Pancreas (tissue), 10 donors: ENCODE results near the gene MYBPHL. TPM values are rescaled to one million over a fixed set of nuclear protein-coding genes. Genes with fewer than 3 reads are reported as not detected.

Source experiments
- ATAC-seq, 4 donors: fragments of 200-7000 bp; cut with Tn5 transposase; one replicate each; pipeline versions ENCODE4 v1.8.0 to v1.9.1; 2020; ENCODE audit warnings: mild to moderate bottlenecking in 4 of 4, moderate library complexity in 4 of 4
- DNase-seq, 6 donors: peaks; one replicate each; pipeline ENCODE4 v3.0.0-alpha.2; 2020
- FAIRE-seq: peaks from 2 replicates; lab custom pipeline; 2012; peaks lifted over from hg19 to GRCh38; lab: Jason Lieb, UNC
- H3K27ac ChIP-seq, 4 donors: fragments of 200-600 bp; sonication (generic); 1 replicate in 3 of 4; 2 replicates in 1 of 4; pipeline versions ENCODE4 v1.5.0 to v1.8.0; 2020
- H3K27me3 ChIP-seq, 4 donors: fragments of 200-600 bp; one replicate each; pipeline ENCODE4 v1.8.0; 2021
- H3K36me3 ChIP-seq, 3 donors: fragments of 200-600 bp; sonication (generic) in 1 of 3; one replicate each; pipeline versions ENCODE4 v1.5.0 to v1.8.0; 2020 to 2021
- H3K4me1 ChIP-seq, 3 donors: fragments of 200-600 bp; one replicate each; pipeline ENCODE4 v1.8.0; 2021
- H3K4me3 ChIP-seq, 4 donors: fragments of 200-600 bp; sonication (generic) in 2 of 4; one replicate each; pipeline versions ENCODE4 v1.5.0 to v1.8.0; 2020 to 2021
- H3K9me3 ChIP-seq, 4 donors: fragments of 200-600 bp; one replicate each; pipeline ENCODE4 v1.8.0; 2021
- CTCF ChIP-seq, 4 donors: fragments of 200-600 bp; sonication (generic) in 3 of 4; IDR thresholded peaks; one replicate each; pipeline versions ENCODE4 v1.5.0 to v1.8.0; 2021; ENCODE audit warnings: antibody characterized with exemption in 4 of 4
- WGBS, 2 donors: extraction: QIAGEN DNeasy Blood & Tissue Kit; methylation state at CpG; one replicate each; pipeline ENCODE4 v1.1.7; 2013; 5-methylcytosine and 5-hydroxymethylcytosine counted together
- intact Hi-C, 3 donors: fragments of 100-400 bp; cut with DNase I; formaldehyde crosslinking; loops; one replicate each; pipeline versions ENCODE4 v1.11.1 to v1.14.2; 2022
- polyA plus RNA-seq, 2 donors: library from polyadenylated mRNA; stranded (reverse); fragments of 200-250 nt; gene quantifications; one replicate each; pipeline ENCODE4 v1.2.3, GENCODE V29; 2013
- total RNA-seq, 6 donors: library from RNA; stranded (reverse); fragmentation: NEBNext Ultra II Directional in 4 of 6; extraction: Animal tissue kit (Norgen Biotek cat#: 25700) in 4 of 6; gene quantifications; one replicate each; pipeline versions ENCODE4 v1.2.1 to v1.2.4, GENCODE V29; 2021 to 2023
- donor health status: healthy with polysubstance abuse.
- donor health status: DM: no; HTN: no; CAD: no; lungs with moderate emphysema.
- donor health status: DM: no; HTN: no; CAD: no.
- donor health status: control.
- donor health status: control.
- donor health status: Bipolar disorder and iron deficiency.
- donor health status: DM: yes; HTN: yes; CAD: no.
- donor health status: DM: no; HTN: no; CAD: no.
- donor health status: DM: no; HTN: no; CAD: no.
- donor health status: DM: yes; HTN: yes; CAD: no.

Gene MYBPHL
- total and polyA plus RNA-seq, 8 donors = 0.26 to 1.1 (median 0.27) TPM; not detected in 4

- intact Hi-C loops = loop anchor here in 1 of 3 donors (5.0 kb wide), 1 partner anchor 282 kb away; no protein-coding TSS in a partner anchor
Observed at GRCh38 chr1:109249654-109250401, 57.0 kb downstream of the MYBPHL start.

DNA sequence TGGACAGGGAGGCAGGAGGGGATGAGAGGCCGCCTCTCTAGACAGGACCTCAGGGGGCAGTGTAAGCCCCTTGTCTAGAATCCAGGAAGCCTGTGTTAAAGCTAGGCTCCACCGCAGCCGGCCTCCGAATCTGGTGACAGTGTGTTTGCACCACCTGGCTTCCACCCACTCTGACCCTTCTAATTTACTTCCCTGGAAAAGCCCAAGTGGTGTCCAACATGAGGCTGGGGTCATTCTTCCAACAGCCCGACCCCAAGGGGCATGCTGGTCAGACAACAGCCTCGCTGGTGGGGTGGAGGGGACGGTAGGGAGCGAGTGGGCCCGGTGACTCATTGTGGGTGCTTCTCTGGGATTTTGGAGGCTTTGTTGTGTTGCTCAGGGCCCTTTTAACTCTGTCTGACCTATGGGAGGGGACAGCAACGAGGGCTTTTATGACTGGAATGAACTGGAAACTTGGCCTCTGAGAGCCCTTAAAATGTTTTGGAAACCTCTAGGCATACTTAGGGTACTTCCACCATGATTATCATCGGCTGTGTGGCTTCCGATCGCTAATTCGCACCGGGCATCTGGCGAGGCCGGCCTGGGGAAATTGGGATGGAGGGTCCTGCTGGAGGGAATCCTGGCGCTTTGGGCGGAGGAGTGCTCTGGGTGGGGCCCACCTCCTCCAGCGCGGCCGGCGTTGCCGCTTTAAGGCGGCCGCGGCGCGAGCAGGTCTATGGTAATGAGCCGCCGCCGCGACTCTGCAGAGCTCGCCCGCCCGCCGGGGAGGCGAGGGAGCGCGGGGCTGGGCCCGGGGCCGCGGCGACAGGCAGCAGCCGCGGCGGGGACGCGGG is 57.8 kb downstream of the MYBPHL start, which contains the start of gene CELSR2:
Gene CELSR2 (plus strand): TSS at position 743 of the 833 bp plus-strand sequence. CDS start 541 bp downstream, outside the sequence.
- no peak within 1 kb of the TSS for H3K27ac ChIP-seq
- H3K4me3 ChIP-seq = peak within 1 kb of the TSS; percentile 53 to 73 (median 64)
- FAIRE-seq (no peak), ATAC-seq (peak; percentile 89 to 95 (median 92)), DNase-seq (peak; percentile 58 to 88 (median 68))
- H3K9me3 ChIP-seq = no peaks in the 10 kb centered on the region
- no peaks in the 10 kb centered on the region for H3K36me3 ChIP-seq
- 13 to 18% methylated on average over 39 to 49 of the region's 49 CpGs for WGBS, 2 donors
- intact Hi-C loops = no loop called here
- peaks cover 0 to 4% (median 0%) of the 10 kb centered on the region in 3 donors for H3K4me1 ChIP-seq
- no peaks in the 10 kb centered on the region for H3K27me3 ChIP-seq
- TF ChIP-seq CTCF (IDR thresholded peaks at IDR 0.05) = no peak

More at GRCh38 chr1:109249654-109250401, 57.0 kb downstream of the MYBPHL start:
- no peaks in the 10 kb centered on the region for H3K27me3 ChIP-seq
- H3K4me3 ChIP-seq = peak overlapping the region; percentile 53 to 73 (median 64)
- WGBS, 2 donors = 1 to 2% methylated on average over 25 to 80 of the region's 80 CpGs
- no peaks in the 10 kb centered on the region for H3K36me3 ChIP-seq
- H3K4me1 ChIP-seq = peaks cover 0 to 4% (median 0%) of the 10 kb centered on the region in 3 donors
- peak in 3 of 6 donors; percentile 12 to 76 (median 74) for DNase-seq
- no peak for TF ChIP-seq CTCF (IDR thresholded peaks at IDR 0.05)
- H3K9me3 ChIP-seq = no peaks in the 10 kb centered on the region
- no peak for FAIRE-seq
- no peak overlapping the region for H3K27ac ChIP-seq
- peak; percentile 4 to 58 (median 21) for ATAC-seq

- WGBS, 2 donors = 92 to 95% methylated on average over 7 of the region's 7 CpGs
- Histone ChIP-seq H3K9me3 (no peaks in the 10 kb centered on the region), H3K27ac (no peak overlapping the region), H3K4me1 (peaks cover 0 to 4% (median 0%) of the 10 kb centered on the region in 3 donors), H3K4me3 (no peak overlapping the region), H3K36me3 (no peaks in the 10 kb centered on the region), H3K27me3 (no peaks in the 10 kb centered on the region)
- no peak for TF ChIP-seq CTCF (IDR thresholded peaks at IDR 0.05)
- intact Hi-C loops = no loop called here
- DNase-seq (peak in 1 of 6 donors; percentile 10), FAIRE-seq (no peak), ATAC-seq (no peak)
Observed at GRCh38 chr1:109248444-109248796, 58.4 kb downstream of the MYBPHL start.

- Histone ChIP-seq H3K27ac (no peak overlapping the region), H3K9me3 (no peaks in the 10 kb centered on the region), H3K4me1 (peaks cover 0 to 4% (median 0%) of the 10 kb centered on the region in 3 donors), H3K27me3 (no peaks in the 10 kb centered on the region), H3K36me3 (no peaks in the 10 kb centered on the region), H3K4me3 (no peak overlapping the region)
- intact Hi-C loops = no loop called here
- no peak for TF ChIP-seq CTCF (IDR thresholded peaks at IDR 0.05)
- FAIRE-seq (no peak), ATAC-seq (no peak), DNase-seq (no peak)
- 90 to 92% methylated on average over 8 of the region's 8 CpGs for WGBS, 2 donors
Observed at GRCh38 chr1:109247401-109248365, 59.1 kb downstream of the MYBPHL start.
